OCI-LY3 (cell line): ENCODE data around the gene TARS1.

Source experiments
- H2AFZ ChIP-seq: fragments of 200-600, 300-600 bp; shearing (Covaris generic); 2 replicates; pipeline ENCODE4 v1.6.0; 2014; ENCODE audit warnings: antibody characterized with exemption, low read depth, low read length
- H3K27ac ChIP-seq: fragments of 200-600, 300-600 bp; sonication (generic); 2 replicates; pipeline ENCODE4 v1.5.1; 2014; ENCODE audit warnings: mild to moderate bottlenecking, low read length, moderate library complexity, mixed read lengths
- H3K27me3 ChIP-seq: fragments of 200-600, 300-600 bp; sonication (generic); 2 replicates; pipeline ENCODE4 v1.6.1; 2014; ENCODE audit warnings: low read depth, low read length, mixed read lengths
- H3K36me3 ChIP-seq: fragments of 200-600, 300-600 bp; sonication (generic); replicated peaks from 2 replicates; pipeline ENCODE3; 2014; ENCODE audit warnings: low read depth, low read length, mixed read lengths
- H3K4me1 ChIP-seq: fragments of 300-600, 200-600 bp; sonication (generic); 2 replicates; pipeline ENCODE4 v1.6.1; 2014; ENCODE audit warnings: low read length, mixed read lengths
- H3K4me2 ChIP-seq: fragments of 200-600, 300-600 bp; sonication (generic); 2 replicates; pipeline ENCODE4 v1.6.1; 2014; ENCODE audit warnings: low read length, mixed read lengths
- H3K4me3 ChIP-seq: fragments of 300-600, 200-600 bp; sonication (generic); 2 replicates; pipeline ENCODE4 v1.5.1; 2014; ENCODE audit warnings: antibody characterized with exemption, mild to moderate bottlenecking, low read length, moderate library complexity
- H3K79me2 ChIP-seq: fragments of 300-600, 200-600 bp; shearing (Covaris generic); 2 replicates; pipeline ENCODE4 v1.6.1; 2014; ENCODE audit warnings: mild to moderate bottlenecking, low read length, mixed read lengths
- H3K9ac ChIP-seq: fragments of 300-600, 200-600 bp; shearing (Covaris generic); 2 replicates; pipeline ENCODE4 v1.6.0; 2014; ENCODE audit warnings: mild to moderate bottlenecking, low read length, moderate library complexity
- H3K9me3 ChIP-seq: fragments of 200-600, 300-600 bp; shearing (Covaris generic); 2 replicates; pipeline ENCODE4 v1.6.1; 2014; ENCODE audit warnings: low read length, mixed read lengths; ENCODE audit not compliant: insufficient read depth
- H4K20me1 ChIP-seq: fragments of 200-600, 300-600 bp; sonication (generic); 2 replicates; pipeline ENCODE4 v1.6.1; 2016; ENCODE audit warnings: low read length, mixed read lengths; ENCODE audit not compliant: insufficient read depth
- EZH2phosphoT487 ChIP-seq: fragments of 200-600 bp; shearing (Covaris generic); IDR thresholded peaks from 2 replicates; pipeline ENCODE4 v1.6.1; 2018; ENCODE audit warnings: antibody characterized with exemption, mixed run types, low read depth
- TF ChIP-seq, protein P1 (sequence below): fragments of 200-600, 300-600 bp; sonication (generic); IDR thresholded peaks from 2 replicates; pipeline ENCODE4 v1.5.1; 2014; ENCODE audit warnings: antibody characterized with exemption, low read length, low read depth

The TARS1 gene

GRCh38 chr5:33422191-33422590 lies 18.6 kb upstream of the TARS1 start:
- Histone ChIP-seq H3K79me2 (no peaks in the 10 kb centered on the region), H3K9me3 (no peaks in the 10 kb centered on the region), H3K4me1 (no peaks in the 10 kb centered on the region), H3K4me2 (no peak overlapping the region), H3K9ac (no peak overlapping the region), H3K36me3 (no peaks in the 10 kb centered on the region), H2AFZ (no peak overlapping the region), H3K27ac (no peak overlapping the region), H4K20me1 (no peaks in the 10 kb centered on the region), H3K27me3 (no peaks in the 10 kb centered on the region), H3K4me3 (no peak overlapping the region)
- TF ChIP-seq, protein P1, sequence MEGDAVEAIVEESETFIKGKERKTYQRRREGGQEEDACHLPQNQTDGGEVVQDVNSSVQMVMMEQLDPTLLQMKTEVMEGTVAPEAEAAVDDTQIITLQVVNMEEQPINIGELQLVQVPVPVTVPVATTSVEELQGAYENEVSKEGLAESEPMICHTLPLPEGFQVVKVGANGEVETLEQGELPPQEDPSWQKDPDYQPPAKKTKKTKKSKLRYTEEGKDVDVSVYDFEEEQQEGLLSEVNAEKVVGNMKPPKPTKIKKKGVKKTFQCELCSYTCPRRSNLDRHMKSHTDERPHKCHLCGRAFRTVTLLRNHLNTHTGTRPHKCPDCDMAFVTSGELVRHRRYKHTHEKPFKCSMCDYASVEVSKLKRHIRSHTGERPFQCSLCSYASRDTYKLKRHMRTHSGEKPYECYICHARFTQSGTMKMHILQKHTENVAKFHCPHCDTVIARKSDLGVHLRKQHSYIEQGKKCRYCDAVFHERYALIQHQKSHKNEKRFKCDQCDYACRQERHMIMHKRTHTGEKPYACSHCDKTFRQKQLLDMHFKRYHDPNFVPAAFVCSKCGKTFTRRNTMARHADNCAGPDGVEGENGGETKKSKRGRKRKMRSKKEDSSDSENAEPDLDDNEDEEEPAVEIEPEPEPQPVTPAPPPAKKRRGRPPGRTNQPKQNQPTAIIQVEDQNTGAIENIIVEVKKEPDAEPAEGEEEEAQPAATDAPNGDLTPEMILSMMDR, result no peak
- TF ChIP-seq EZH2phosphoT487, result no peak

- Histone ChIP-seq H3K27ac (no peak overlapping the region), H3K4me1 (no peaks in the 10 kb centered on the region), H3K4me2 (no peak overlapping the region), H3K4me3 (no peak overlapping the region), H3K9me3 (no peaks in the 10 kb centered on the region), H2AFZ (no peak overlapping the region), H4K20me1 (no peaks in the 10 kb centered on the region), H3K27me3 (no peaks in the 10 kb centered on the region), H3K9ac (no peak overlapping the region), H3K36me3 (no peaks in the 10 kb centered on the region), H3K79me2 (no peaks in the 10 kb centered on the region)
- TF ChIP-seq, protein P1, result peak; percentile 60
- TF ChIP-seq EZH2phosphoT487, result no peak
Measured at GRCh38 chr5:33423018-33423630, 17.6 kb upstream of the TARS1 start.

- Histone ChIP-seq H3K9me3 (no peaks in the 10 kb centered on the region), H3K9ac (no peak overlapping the region), H3K79me2 (no peaks in the 10 kb centered on the region), H3K4me2 (no peak overlapping the region), H4K20me1 (no peaks in the 10 kb centered on the region), H3K4me3 (no peak overlapping the region), H3K27ac (no peak overlapping the region), H3K27me3 (no peaks in the 10 kb centered on the region), H3K4me1 (no peaks in the 10 kb centered on the region), H3K36me3 (no peaks in the 10 kb centered on the region), H2AFZ (no peak overlapping the region)
- TF ChIP-seq EZH2phosphoT487, result no peak
- TF ChIP-seq, protein P1, result no peak
Measured at GRCh38 chr5:33425314-33425713, 15.5 kb upstream of the TARS1 start.

GRCh38 chr5:33430983-33431382 lies 9.8 kb upstream of the TARS1 start:
- no peaks in the 10 kb centered on the region for H3K36me3 ChIP-seq
- H3K27me3 ChIP-seq, result no peaks in the 10 kb centered on the region
- no peak overlapping the region for H3K27ac ChIP-seq
- no peak for TF ChIP-seq EZH2phosphoT487
- TF ChIP-seq, protein P1, result no peak
- no peaks in the 10 kb centered on the region for H3K79me2 ChIP-seq
- no peaks in the 10 kb centered on the region for H3K4me1 ChIP-seq
- no peaks in the 10 kb centered on the region for H3K9me3 ChIP-seq
- no peak overlapping the region for H2AFZ ChIP-seq
- no peaks in the 10 kb centered on the region for H4K20me1 ChIP-seq
- no peak overlapping the region for H3K4me3 ChIP-seq
- H3K4me2 ChIP-seq, result no peak overlapping the region
- no peak overlapping the region for H3K9ac ChIP-seq
